HEK293 (cell line): ENCODE results near the gene SCIMP.

Source experiments
- CTCF ChIA-PET: fragments of 350-600 bp; formaldehyde crosslinking; extraction: SDS; loops from one replicate; lab custom pipeline; 2021; ENCODE audit warnings: antibody characterized with exemption; lab: Yijun Ruan, JAX
- POLR2A ChIA-PET: fragments of 300-600 bp; formaldehyde crosslinking; extraction: SDS; loops from one replicate; lab custom pipeline; 2020; ENCODE audit warnings: antibody characterized with exemption, inconsistent platforms; lab: Yijun Ruan, JAX
- H3K27ac ChIP-seq: fragments of 200-500 bp; sonication (Bioruptor generic); 2 replicates; pipeline ENCODE4 v1.5.1; 2014; ENCODE audit warnings: low read depth, low read length, control low read depth, inconsistent platforms; ENCODE audit errors: extremely low read depth
- H3K36me3 ChIP-seq, 2 experiments: fragments of 200-500 bp in 1 of 2; sonication (Bioruptor generic) in 1 of 2; 1 replicate in 1 of 2; 2 replicates in 1 of 2; pipeline ENCODE4 v1.5.1; 2014 to 2017; ENCODE audit warnings: inconsistent platforms in 2 of 2, low read length in 2 of 2; ENCODE audit not compliant: control insufficient read depth in 2 of 2, insufficient read depth in 1 of 2
- H3K4me1 ChIP-seq: fragments of 200-500 bp; sonication (Bioruptor generic); 2 replicates; pipeline ENCODE4 v1.5.1; 2014; ENCODE audit warnings: mild to moderate bottlenecking, low read length, inconsistent platforms; ENCODE audit not compliant: control insufficient read depth, insufficient read depth
- H3K4me3 ChIP-seq: 2 replicates; pipeline ENCODE4 v1.5.1; 2011; ENCODE audit warnings: low read depth, mild to moderate bottlenecking, control low read depth, low read length, moderate library complexity
- H3K9me3 ChIP-seq: fragments of 200-500 bp; sonication (Bioruptor generic); 2 replicates; pipeline ENCODE4 v1.5.1; 2014; ENCODE audit warnings: low read depth, low read length, inconsistent platforms; ENCODE audit not compliant: control insufficient read depth, insufficient read depth
- HOXA7 ChIP-seq: sonication (generic); formaldehyde crosslinking; IDR thresholded peaks from 2 replicates; pipeline ENCODE4 v1.8.1; 2022; ENCODE audit warnings: missing genetic modification reagents, borderline replicate concordance
- HOXC10 ChIP-seq: sonication (generic); formaldehyde crosslinking; IDR thresholded peaks from 2 replicates; pipeline ENCODE4 v1.8.1; 2023; ENCODE audit warnings: mild to moderate bottlenecking, missing genetic modification reagents
- PBX3 ChIP-seq: sonication (generic); formaldehyde crosslinking; IDR thresholded peaks from 2 replicates; pipeline ENCODE4 v1.8.1; 2022; ENCODE audit warnings: mild to moderate bottlenecking, moderate library complexity, missing genetic modification reagents
- PRDM2 ChIP-seq: fragments of 450-650 bp; formaldehyde crosslinking; IDR thresholded peaks from 2 replicates; pipeline ENCODE4 v1.5.1; 2016; ENCODE audit warnings: missing biosample characterization, missing genetic modification characterization, borderline replicate concordance
- RBAK ChIP-seq: fragments of 450-650 bp; formaldehyde crosslinking; IDR thresholded peaks from 2 replicates; pipeline ENCODE4 v1.5.1; 2016; ENCODE audit warnings: missing biosample characterization, missing genetic modification characterization
- SETDB1 ChIP-seq: IDR thresholded peaks from one replicate; pipeline ENCODE4 v1.6.1; 2017; ENCODE audit warnings: mild to moderate bottlenecking, low read length, moderate library complexity, mixed read lengths; ENCODE audit not compliant: insufficient read length
- SP2 ChIP-seq: fragments of 450-650 bp; formaldehyde crosslinking; IDR thresholded peaks from 2 replicates; pipeline ENCODE4 v1.5.1; 2016; ENCODE audit warnings: missing biosample characterization, missing genetic modification characterization
- SP3 ChIP-seq: fragments of 450-650 bp; formaldehyde crosslinking; IDR thresholded peaks from 2 replicates; pipeline ENCODE4 v1.5.1; 2016; ENCODE audit warnings: missing biosample characterization, missing genetic modification characterization
- ZBTB21 ChIP-seq: fragments of 450-650 bp; formaldehyde crosslinking; IDR thresholded peaks from 2 replicates; pipeline ENCODE4 v1.5.1; 2017; ENCODE audit warnings: missing biosample characterization, missing genetic modification characterization
- ZNF19 ChIP-seq: fragments of 450-650 bp; formaldehyde crosslinking; IDR thresholded peaks from 2 replicates; pipeline ENCODE4; 2016; ENCODE audit warnings: missing biosample characterization, missing genetic modification characterization, low read depth
- ZNF292 ChIP-seq: fragments of 450-650 bp; formaldehyde crosslinking; IDR thresholded peaks from 2 replicates; pipeline ENCODE4 v1.5.1; 2016; ENCODE audit warnings: low read depth, missing biosample characterization, missing genetic modification characterization, borderline replicate concordance
- ZNF354C ChIP-seq: fragments of 450-650 bp; formaldehyde crosslinking; IDR thresholded peaks from 2 replicates; pipeline ENCODE4 v1.5.1; 2016; ENCODE audit warnings: missing biosample characterization, missing genetic modification characterization, low read depth, borderline replicate concordance
- ZNF404 ChIP-seq: fragments of 450-650 bp; formaldehyde crosslinking; IDR thresholded peaks from 2 replicates; pipeline ENCODE4 v1.5.1; 2017; ENCODE audit warnings: missing biosample characterization, missing genetic modification characterization
- ZNF48 ChIP-seq: fragments of 450-650 bp; formaldehyde crosslinking; IDR thresholded peaks from 2 replicates; pipeline ENCODE4 v1.5.1; 2016; ENCODE audit warnings: missing biosample characterization, missing genetic modification characterization
- ZNF488 ChIP-seq: fragments of 450-650 bp; formaldehyde crosslinking; IDR thresholded peaks from 2 replicates; pipeline ENCODE4 v1.5.1; 2016; ENCODE audit warnings: missing biosample characterization, missing genetic modification characterization
- ZNF558 ChIP-seq: fragments of 450-650 bp; formaldehyde crosslinking; IDR thresholded peaks from 2 replicates; pipeline ENCODE4 v1.5.1; 2016; ENCODE audit warnings: missing biosample characterization, missing genetic modification characterization
- ZNF610 ChIP-seq: fragments of 450-650 bp; formaldehyde crosslinking; IDR thresholded peaks from 2 replicates; pipeline ENCODE4 v1.5.1; 2016; ENCODE audit warnings: missing biosample characterization, missing genetic modification characterization, borderline replicate concordance
- ZNF629 ChIP-seq: fragments of 450-650 bp; formaldehyde crosslinking; IDR thresholded peaks from 2 replicates; pipeline ENCODE4 v1.5.1; 2017; ENCODE audit warnings: missing biosample characterization, missing genetic modification characterization
- ZNF792 ChIP-seq: fragments of 450-650 bp; formaldehyde crosslinking; IDR thresholded peaks from 2 replicates; pipeline ENCODE4 v1.5.1; 2016; ENCODE audit warnings: missing biosample characterization, missing genetic modification characterization

The SCIMP gene

GRCh38 chr17:5191541-5192417 is 42.9 kb downstream of the SCIMP start, which contains the start of gene ZNF594 (continued):
- TF ChIP-seq ZNF354C (no peak), SP2 (tag by site-specific recombination) (peak; percentile 91), RBAK (tag by site-specific recombination) (no peak), HOXC10 (no peak), ZNF48 (no peak), ZNF19 (tag by site-specific recombination) (no peak), ZNF629 (tag by site-specific recombination) (peak; percentile 75)

GRCh38 chr17:5184288-5184687 is 50.4 kb downstream of the SCIMP start:
- Histone ChIP-seq H3K4me3 (no peak overlapping the region), H3K9me3 (peaks cover 23% of the 10 kb centered on the region), H3K4me1 (no peaks in the 10 kb centered on the region), H3K36me3 (peaks cover 23 to 28% of the 10 kb centered on the region in 2 experiments), H3K27ac (no peak overlapping the region)
- ChIA-PET CTCF (interaction anchor here (0.6 kb wide), 1 partner anchor 897 kb away, joined by 3 read pairs; no protein-coding TSS in a partner anchor), POLR2A (no interaction called here)
- no peak for TF ChIP-seq ZNF558 (tag by site-specific recombination)
- no peak for TF ChIP-seq HOXA7 (CRISPR knock-in tag)
- TF ChIP-seq ZNF488 (tag by site-specific recombination): no peak
- TF ChIP-seq ZBTB21 (tag by site-specific recombination): no peak
- no peak for TF ChIP-seq SETDB1
- TF ChIP-seq SP2 (tag by site-specific recombination): no peak
- no peak for TF ChIP-seq ZNF792 (tag by site-specific recombination)
- TF ChIP-seq ZNF610: no peak
- no peak for TF ChIP-seq PBX3 (CRISPR knock-in tag)
- no peak for TF ChIP-seq PRDM2 (tag by site-specific recombination)
- TF ChIP-seq SP3: no peak
- no peak for TF ChIP-seq ZNF292 (tag by site-specific recombination)
- TF ChIP-seq ZNF404 (tag by site-specific recombination): no peak
